Right lobe of liver (tissue), 4 donors: Measurements from ENCODE around the gene ASIC4.

Experiments used
- CTCF ChIP-seq, 4 donors: fragments of 200-600 bp in 3 of 4; fragments of 450-650 bp in 1 of 4; IDR thresholded peaks; one replicate each; pipeline versions ENCODE4 v1.5.1 to v1.8.0; 2016 to 2022; ENCODE audit warnings: antibody characterized with exemption in 4 of 4, mild to moderate bottlenecking in 2 of 4
- POLR2A ChIP-seq: fragments of 450-650 bp; IDR thresholded peaks from one replicate; pipeline ENCODE4 v1.6.1; 2017; ENCODE audit warnings: antibody characterized with exemption, mild to moderate bottlenecking
- donor health status: DM: no; HTN: no; CAD: no.
- donor health status: DM: no; HTN: no; CAD: no.
- donor health status: DM: no; HTN: yes; CAD: no.

GRCh38 chr2:219545295-219545942 is 31.1 kb downstream of the ASIC4 start:
- TF ChIP-seq CTCF (IDR thresholded peaks at IDR 0.05) = no peak
- no peak for TF ChIP-seq POLR2A
